SIG-M5 treated with dmso at 0.1 percent for 504 hours (cell line): Measurements from ENCODE around the gene TUBA1A.
"Not testable (repeated sequence)": the region's sequence is repeated elsewhere in the genome, so short reads cannot be mapped to it uniquely, and the experiment has no call there.

Source experiments
- DNase-seq: peaks from one replicate; lab custom pipeline; 2025; ENCODE audit not compliant: unreplicated experiment; lab: John Stamatoyannopoulos, UW

The TUBA1A gene

DNA sequence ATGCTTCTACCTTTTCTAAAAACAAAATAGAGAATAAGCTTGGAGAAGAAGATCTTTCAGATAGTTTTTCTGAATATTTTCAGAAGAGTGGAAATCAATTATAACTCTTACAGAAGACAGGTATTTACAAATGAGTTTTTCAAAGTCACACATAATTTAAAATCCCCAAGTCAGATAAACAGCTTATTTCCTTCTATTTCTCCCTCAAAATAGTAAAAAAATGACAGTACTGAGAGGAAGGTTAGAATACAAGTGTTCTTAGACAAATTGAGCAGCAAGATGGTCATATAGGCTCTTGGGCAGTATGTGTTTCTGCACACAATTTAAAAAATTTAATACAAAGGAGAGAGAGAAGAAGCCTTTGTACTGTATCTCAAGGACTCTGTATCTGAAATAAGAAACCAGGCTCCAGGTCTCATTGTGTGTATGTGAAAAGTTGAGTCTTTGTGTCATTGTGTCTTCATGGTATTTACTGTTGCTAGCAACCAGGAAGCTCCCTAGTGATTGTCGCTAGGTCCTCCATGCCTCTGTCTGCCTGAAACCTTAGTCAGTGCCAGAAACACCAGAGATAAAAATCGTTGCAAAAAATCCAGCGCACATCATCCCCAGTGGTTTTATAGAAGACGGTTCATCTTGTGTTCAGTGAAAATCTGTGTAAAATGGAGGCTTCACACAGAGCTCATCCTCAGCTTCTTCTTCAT lies 12.9 kb upstream of the TUBA1A start:
- DNase-seq, result peak; percentile 23

DNA sequence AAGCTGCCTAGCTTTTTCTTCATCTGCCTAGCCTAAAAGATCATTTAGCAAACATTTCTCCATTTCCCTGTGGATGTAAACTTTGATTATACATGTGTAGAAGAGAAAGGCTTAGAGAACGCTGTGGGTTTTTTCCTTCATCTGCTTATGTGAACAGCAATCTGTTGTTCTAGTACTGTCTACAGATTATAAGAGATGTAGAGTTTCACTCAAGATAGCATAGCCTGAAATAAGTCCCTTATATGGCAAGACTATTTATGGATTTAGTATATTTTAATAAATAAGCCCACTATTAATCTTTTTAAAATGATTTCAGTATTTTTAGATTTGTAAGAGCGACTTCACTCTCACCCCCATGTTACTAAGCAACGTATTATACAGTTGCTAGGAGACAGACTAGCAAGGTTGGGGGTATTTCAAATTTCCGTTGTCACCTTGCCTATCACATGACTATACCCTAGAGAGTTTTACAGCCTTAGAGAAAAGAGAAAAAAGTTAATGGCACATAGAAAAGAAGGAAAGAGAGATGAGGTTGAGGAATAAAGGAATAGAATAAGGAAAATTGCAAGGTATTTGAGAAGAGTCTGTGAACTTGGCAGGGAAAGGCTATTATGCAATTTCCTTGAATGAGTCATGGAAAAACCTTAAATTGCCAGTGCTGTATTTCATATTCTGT lies 12.2 kb upstream of the TUBA1A start:
- peak; percentile 81 for DNase-seq

DNA sequence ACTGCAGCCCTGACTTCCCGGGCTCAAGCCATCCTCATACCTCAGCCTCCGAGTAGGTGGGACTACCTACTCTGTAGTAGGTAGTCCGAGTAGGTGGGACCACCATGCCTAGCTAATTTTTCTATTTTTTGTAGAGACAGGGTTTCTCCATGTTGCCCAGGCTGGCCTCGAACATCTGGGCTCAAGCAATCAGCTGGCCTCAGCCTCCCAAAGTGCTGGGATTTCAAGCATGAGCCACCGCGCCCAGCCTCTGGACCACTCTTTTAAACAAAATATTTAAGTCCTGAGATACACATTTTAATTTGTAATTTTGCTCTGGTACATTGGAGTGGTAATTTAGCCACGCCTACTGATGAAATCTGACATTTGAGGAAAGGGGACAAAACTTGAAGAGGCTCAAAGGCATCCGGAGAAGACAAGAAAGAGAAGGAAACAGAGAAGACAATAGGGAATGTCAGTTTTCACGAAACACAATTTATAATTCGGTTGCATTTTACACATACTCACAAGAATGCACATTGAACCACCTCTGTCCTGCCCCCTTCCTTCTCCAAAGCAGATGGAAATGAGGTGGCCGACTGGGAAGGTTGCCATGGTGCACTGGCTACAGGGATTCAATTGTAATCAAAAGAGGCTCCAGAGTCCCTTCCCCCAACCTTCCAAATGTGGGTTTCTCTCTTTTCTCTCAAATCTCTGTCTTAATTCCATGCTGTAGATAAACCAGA lies 9.7 kb upstream of the TUBA1A start:
- DNase-seq, result no peak

DNA sequence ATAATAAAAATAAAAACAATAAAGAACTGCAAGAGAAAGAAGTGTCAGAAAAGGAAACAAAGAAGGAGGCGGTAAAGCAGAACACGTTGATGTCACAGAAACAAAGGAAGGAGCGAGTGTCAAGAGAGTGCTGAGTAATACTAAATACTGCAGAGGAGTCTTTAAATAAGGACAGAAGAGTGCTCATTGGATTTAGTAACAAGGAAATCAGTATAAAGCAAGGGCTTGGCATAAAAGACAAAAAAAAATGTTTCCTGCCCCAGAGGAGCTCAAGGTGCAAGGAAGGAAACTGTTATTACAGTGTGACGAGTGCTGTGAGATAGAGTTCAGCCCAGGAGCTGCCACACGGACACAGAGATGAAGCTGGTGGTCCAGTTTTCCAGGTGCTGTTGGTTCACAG lies 8.4 kb upstream of the TUBA1A start:
- no peak for DNase-seq

DNA sequence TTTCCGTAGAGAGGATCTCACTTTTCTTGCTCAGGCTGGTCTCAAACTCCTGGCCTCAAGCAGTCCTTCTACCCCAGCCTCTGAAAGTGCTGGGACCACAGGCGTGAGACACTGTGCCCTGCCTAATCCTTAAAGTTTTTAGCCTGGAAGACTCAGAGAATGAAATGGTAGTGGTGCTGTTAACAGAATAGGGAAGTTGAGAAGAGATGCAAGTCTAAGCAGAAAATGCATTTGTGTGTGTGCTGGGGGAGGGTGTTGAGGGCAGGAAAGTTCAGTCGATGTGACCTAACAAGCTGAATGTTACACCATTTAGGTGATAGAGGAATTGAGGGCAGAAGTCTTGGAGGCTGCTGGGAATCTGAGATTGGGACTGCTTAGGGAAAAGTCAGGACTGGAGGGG lies 6.9 kb upstream of the TUBA1A start:
- DNase-seq, result peak; percentile 83

DNA sequence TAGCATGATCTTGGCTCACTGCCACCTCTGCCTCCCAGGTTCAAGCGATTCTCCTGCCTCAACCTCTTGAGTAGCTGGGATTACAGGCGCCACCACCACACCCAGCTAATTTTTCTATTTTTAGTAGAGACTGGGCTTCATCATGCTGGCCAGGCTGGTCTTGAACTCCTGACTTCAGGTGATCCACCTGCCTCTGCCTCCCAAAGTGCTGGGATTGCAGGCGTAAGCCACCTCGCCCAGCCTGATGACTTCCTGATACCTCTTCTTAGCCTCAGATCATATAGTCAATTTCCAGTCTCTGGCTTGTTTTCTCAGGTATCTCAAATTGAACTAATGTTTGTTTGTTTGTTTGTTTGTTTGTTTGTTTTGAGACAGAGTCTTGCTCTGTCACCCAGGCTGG lies 4.9 kb upstream of the TUBA1A start:
- DNase-seq, result not testable (repeated sequence)

DNA sequence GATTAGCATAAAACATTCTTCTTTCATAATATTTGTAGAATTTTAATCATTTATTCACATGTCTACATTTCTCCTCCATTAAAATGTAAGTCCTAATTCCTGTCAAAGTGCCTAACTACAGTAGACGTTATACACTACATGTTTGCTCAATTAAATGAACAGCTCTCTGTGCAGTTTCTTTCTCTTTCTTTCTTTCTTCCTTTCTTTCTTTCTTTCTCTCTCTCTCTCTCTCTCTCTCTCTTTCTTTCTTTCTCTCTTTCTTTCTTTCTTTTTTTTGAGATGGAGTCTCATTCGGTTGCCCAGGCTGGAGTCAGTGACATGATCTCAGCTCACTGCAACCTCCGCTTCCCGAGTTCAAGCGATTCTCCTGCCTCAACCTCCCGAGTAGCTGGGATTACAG lies 2.6 kb upstream of the TUBA1A start:
- not testable (repeated sequence) for DNase-seq

DNA sequence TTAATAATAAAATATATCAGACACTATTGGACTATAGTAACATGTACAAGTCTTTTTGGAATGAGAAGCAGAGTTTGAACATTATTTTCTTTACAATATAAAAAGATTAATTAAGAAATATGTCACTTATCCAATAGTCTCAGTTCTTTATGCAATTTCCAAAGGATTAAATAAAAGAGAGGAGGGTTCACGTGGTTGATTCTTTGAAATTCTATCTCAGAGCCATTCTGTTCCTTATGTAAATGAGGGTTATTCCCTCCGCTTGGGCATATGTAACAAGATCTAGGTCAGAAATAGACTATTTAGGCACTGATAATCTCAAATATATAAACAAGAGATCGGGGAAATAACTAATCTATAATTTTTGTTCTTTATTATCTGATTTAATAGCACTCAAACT lies 2.1 kb upstream of the TUBA1A start:
- no peak for DNase-seq

DNA sequence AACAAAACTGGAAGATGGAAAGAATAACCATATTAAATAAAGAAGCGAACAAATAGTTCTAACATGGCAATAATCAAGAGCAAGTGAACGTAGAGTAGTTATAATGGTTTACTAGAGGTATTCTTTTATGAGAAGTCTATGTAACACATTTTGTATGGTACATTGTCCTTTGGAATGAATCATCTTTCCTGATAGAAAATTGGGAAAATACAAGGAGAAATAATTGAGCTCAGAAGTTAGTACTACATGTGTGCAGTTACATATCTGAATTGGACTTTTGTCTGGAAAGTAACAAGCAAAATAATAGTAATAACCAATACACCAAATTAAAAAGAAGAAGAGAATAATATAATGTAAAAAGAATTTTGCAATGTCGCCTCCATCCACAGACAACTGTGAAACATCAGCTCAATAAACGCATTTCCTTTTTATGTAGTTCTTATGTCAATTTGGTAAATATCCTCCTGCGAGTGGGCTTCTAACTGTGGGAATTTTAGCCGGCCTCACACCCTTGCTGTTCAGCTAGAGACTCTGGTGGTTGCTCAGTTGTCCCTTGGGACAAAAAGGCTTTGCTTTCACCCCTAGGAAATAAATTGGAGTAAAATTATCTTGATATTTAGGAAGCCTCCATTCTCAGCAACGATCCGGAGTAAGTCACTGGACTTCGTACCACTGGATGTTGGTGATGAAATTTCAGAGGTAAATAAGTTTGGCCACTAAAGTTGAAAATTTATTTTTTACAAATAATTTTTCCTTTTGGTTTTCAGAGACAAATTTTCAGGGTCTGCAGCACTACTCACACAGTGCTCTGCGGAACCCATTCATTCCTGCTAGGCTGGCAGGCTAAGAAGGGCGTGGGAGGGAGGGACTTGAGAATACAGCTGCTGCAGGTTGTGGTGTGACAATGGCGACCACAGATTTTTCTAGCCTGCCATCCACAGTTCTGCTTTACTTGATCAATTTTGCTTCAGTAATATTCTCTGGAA lies 1.1 kb upstream of the TUBA1A start:
- no peak for DNase-seq

DNA sequence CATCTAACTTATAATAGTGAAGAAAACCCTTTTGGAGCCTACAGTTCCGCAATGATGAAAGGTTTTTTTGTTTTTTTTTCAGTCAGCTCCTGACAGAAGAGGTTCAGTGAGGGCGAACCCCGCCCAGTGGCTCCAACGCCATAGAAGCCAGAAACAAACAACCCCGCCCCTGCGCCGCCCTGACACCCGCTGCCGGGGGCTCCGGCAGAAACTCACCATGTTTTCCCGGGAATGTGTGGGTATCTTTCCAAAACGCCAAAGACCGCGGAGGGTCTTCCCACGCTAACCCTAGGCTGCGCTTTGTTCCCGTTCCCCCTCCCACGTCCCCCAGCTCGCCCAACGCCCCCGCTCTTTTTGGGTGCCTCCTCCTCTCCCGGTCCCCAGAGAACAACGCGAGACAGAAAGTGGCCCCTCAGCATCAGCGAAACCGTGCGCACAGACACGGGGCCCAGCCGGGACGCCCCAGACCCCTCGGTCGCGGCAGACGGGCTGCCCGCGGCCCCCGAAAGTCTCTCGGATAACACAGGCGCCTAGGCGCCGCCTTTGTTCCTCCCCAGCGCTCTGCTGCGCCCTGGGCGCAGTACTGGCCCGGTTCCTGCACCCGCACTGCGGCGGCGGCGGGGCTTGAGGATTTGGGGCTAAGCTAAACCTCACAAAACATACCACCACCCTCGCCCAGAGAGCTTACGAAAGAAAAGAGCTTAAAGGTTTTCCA lies 522 bp downstream of the TUBA1A start:
- DNase-seq, result peak; percentile 75

DNA sequence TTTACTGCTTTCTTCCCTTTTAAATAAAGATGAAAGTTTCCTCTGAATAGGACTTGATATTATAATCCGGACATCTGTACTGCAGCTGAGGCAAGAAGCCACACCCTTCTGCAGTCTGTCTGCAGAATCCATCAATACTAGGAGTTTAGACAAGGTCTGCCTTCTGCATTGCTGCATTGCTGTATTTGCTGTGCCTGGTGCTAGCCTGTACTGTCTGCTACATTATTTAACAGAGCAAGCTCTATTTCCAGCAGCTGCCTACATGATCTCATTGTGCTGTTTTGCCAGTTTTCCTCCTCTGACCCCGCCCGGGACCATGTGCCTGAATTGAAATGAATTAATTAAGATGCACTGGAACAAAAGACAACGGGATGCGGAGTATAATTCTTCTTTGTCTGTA lies 1.7 kb downstream of the TUBA1A start:
- no peak for DNase-seq

DNA sequence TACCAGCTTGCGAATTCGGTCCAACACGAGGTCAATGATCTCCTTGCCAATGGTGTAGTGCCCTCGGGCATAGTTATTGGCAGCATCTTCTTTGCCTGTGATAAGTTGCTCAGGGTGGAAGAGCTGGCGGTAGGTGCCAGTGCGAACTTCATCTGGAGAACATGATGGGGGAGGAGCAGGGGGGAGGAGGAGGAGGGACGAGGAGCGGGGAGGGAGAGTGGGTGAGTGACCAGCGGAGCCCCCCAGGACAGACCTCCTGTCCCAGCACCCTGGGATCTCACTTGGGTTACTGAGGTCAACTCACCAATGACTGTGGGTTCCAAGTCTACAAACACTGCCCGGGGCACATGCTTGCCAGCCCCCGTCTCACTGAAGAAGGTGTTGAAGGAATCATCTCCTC lies 2.6 kb downstream of the TUBA1A start:
- not testable (repeated sequence) for DNase-seq

DNA sequence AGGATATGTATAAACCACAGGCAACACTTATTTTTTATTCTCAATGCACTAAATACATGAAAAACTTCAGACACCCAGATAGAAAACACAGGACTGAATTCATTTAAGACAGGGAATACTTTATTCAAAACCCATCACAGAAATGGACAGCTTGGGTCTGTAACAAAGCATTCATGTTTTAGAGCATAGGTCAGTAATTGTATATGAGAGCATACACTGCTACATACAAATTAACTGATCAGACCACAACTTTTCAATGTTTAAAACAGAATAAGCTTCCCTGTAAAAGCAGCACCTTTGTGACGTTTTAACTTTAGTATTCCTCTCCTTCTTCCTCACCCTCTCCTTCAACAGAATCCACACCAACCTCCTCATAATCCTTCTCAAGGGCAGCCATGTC lies 4.2 kb downstream of the TUBA1A start:
- DNase-seq, result not testable (repeated sequence)

DNA sequence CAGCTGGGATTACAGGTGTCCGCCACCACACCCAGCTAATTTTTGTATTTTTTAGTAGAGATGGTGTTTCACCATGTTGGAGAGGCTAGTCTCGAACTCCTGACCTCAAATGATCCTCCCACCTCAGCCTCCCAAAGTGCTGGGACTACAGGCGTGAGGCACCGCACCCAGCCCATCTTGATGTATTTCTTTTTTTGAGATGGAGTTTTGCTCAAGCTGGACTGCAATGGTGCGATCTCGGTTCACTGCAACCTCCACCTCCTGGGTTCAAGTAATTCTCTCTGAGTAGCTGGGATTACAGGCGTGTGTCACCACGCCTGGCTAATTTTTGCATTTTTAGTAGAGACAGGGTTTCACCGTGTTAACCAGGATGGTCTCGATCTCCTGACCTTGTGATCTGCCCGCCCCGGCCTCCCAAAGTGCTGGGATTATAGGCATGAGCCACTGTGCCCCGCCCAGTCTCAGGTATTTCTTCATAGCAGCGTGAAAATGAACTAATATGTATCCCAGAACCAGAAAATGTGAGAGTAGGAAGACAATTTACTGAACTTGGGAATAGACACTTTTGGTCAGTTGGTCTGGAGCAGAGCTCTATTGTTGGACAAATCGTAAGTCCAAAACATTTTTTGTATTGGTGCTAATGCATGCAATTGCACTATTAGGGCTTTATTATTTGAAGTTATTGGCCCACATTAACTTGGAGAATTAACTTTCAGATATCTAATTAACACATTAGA lies 5.5 kb downstream of the TUBA1A start:
- not testable (repeated sequence) for DNase-seq

DNA sequence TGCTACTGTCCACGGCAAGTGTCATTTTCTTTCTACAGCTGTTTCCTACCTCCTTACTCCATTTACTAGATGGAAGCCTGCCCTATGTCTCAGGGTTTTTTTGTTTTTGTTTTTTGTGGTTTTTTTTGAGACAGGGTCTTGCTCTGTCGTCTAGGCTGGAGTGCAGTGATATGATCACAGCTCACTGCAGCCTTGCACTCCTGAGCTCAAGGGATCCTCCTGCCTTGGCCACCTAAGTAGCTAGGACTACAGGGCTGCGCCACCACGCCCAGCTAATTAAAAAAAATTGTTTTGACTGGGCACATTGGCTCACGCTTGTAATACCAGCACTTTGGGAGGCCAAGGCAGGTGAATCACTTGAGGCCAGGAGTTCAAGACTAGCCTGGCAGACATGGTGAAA lies 14.7 kb downstream of the TUBA1A start:
- no peak for DNase-seq

DNA sequence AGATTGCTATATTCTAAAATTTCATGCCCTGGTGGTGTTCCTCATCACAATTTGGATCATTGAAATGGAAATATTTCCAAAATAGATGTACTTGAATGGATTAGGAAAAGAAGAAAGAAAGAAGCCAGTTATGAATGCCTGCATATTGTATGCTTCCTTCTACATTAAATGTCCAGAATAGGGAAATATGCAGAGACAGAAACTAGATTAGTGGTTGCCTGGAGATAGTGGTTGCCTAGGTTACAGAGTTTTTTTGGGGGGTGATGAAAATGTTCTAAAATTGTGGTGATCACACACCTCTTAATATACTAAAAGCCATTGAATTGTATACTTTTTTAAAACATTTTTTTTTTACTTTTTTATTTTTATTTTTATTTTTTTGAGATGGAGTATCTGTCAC lies 18.0 kb downstream of the TUBA1A start:
- DNase-seq, result no peak

DNA sequence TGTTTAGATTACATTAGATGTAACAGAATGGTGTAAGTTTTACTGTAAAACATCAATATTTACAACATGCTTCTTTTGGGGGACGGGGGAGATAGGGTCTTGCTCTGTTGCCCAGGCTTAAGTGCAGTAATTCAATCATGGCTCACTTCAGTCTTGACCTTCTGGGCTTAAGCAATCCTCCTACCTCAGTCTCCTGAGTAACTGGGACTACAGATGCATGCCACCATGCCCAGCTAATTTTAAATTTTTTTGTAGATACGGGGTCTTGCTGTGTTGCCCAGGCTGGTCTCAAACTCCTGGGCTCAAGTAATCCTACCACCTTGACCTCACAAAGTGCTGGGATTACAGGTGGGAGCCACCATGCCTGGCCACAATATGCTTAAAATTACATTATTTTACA lies 23.8 kb downstream of the TUBA1A start:
- DNase-seq, result no peak

DNA sequence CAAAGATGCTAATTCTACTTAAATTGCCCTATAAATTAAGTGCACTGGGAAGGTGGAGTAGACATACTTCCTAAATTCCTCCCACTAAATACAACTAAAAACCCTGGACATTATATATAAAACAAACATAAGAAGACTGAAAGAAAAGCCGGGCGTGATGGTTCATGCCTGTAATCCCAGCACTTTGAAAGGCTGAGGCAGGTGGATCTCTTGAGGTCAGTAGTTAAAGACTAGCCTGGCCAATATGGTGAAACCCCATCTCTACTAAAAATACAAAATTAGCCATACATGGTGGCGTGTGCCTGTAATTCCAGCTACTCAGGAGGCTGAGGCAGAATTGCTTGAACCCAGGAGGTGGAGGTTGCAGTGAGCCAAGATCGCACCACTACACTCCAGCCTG lies 27.0 kb downstream of the TUBA1A start:
- DNase-seq, result not testable (repeated sequence)

DNA sequence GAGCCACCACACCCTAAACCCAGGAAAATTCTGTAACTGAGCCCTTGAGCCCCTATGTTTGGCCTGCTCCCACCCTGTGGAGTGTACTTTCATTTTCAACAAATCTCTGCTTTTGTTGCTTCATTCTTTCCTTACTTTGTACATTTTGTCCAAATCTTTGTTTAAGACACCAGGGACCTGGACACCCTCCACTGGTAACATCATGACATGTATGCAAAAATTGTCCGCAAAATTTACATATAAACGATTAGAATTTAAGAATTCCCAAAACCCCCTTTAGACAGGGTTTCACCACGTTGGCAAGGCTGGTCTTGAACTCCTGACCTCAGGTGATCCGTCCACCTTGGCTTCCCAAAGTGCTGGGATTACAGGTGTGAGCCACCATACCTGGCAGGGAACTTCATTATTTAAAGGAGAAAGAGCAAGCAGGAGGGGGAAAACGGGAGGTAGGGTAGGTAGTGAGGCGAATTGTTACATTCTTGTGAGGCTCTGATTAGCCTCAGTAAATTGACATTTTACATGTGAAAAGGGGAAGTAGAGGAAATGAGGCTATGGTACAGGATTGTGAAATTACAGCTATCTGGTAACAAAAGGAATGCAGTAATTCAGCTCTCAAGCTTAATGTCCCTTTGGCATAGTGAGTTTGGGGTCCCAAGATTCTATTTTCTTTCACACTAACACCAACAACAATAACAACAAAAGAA lies 27.6 kb downstream of the TUBA1A start:
- peak; percentile 84 for DNase-seq
